ENCODE data around the gene PA2G4.
"Not testable (repeated sequence)": the region's sequence is repeated elsewhere in the genome, so short reads cannot be mapped to it uniquely, and the experiment has no call there.

PA2G4 gene

DNA sequence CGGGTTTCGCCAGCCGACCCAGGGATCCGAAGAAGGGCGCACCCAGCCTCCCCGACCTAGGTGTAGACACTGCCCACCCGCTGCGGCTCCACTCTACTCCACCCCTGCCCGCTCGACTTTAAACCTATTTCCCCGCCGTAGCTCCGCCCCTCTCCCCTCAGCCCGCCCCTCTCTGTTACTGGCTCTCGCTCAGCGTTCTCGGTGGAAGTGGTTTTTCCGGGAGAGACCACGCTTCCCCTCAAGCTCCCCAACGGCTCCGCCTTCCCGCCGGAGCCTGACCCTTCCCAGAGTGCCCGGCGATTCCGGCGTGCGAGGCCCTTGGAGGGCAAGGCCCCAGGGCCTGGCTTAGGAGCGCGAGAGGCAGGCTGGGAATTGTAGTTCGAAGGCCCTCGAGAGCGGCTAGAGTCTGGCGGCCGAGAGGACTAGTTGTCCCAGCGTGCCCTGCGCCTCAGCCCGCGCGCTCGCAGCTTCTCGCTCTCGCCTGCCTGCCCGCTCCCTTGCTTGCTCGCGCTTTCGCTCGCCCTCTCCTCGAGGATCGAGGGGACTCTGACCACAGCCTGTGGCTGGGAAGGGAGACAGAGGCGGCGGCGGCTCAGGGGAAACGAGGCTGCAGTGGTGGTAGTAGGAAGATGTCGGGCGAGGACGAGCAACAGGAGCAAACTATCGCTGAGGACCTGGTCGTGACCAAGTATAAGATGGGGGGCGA, at the start of gene PA2G4:
PA2G4 (plus strand) TSS at position 451 of the 706 bp plus-strand sequence; CDS start at position 630, 179 bp downstream.
- DNase-seq (ENCODE audit: low read depth) = peak; percentile 98
- H3K4me3 ChIP-seq (ENCODE audit: low read depth, low read length) = peak within 1 kb of the TSS; percentile 95
- TF ChIP-seq, protein P1, sequence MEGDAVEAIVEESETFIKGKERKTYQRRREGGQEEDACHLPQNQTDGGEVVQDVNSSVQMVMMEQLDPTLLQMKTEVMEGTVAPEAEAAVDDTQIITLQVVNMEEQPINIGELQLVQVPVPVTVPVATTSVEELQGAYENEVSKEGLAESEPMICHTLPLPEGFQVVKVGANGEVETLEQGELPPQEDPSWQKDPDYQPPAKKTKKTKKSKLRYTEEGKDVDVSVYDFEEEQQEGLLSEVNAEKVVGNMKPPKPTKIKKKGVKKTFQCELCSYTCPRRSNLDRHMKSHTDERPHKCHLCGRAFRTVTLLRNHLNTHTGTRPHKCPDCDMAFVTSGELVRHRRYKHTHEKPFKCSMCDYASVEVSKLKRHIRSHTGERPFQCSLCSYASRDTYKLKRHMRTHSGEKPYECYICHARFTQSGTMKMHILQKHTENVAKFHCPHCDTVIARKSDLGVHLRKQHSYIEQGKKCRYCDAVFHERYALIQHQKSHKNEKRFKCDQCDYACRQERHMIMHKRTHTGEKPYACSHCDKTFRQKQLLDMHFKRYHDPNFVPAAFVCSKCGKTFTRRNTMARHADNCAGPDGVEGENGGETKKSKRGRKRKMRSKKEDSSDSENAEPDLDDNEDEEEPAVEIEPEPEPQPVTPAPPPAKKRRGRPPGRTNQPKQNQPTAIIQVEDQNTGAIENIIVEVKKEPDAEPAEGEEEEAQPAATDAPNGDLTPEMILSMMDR (IDR thresholded peaks at IDR 0.05; ENCODE audit: control insufficient read depth, extremely low read depth, insufficient read depth) = no peak

DNA sequence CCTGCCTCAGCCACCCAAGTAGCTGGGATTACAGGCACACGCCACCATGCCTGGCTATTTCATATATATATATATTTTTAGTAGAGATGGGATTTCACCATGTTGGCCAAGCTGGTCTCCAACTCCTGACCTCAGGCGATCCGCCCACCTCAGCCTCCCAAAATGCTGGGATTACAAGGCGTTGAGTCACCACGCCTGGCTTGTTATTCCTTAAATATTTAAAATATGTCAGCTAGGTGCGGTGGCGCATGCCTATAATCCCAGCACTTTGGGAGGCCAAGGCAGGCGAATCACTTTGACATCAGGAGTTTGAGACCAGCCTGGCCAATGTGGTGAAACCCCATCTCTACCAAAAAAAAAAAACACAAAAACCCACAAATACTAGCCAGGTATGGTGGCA, 44.4 kb upstream of the PA2G4 start:
- not testable (repeated sequence) for H3K4me3 ChIP-seq (ENCODE audit: low read depth, low read length); DNase-seq (ENCODE audit: low read depth)

DNA sequence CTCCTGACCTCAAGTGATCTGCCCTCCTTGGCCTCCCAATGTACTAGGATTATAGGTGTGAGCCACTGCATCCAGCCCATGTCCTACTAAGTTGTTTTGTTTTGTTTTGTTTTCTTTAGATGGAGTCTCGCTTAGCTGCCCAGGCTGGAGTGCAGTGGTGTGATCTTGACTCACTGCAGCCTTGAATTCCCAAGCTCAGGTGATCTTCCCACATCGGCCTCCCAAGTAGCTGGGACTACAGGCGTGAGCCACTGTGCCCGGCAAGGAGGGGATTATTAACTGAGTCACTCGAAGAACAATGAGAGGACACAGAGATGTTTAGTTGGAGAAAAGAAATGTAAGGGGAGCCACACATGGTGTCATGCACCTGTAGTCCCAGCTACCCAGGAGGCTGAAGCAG, 42.4 kb upstream of the PA2G4 start:
- TF ChIP-seq, protein P1 (IDR thresholded peaks at IDR 0.05; ENCODE audit: control insufficient read depth, extremely low read depth, insufficient read depth) = no peak
- no peak overlapping the region for H3K4me3 ChIP-seq (ENCODE audit: low read depth, low read length)
- no peak for DNase-seq (ENCODE audit: low read depth)

DNA sequence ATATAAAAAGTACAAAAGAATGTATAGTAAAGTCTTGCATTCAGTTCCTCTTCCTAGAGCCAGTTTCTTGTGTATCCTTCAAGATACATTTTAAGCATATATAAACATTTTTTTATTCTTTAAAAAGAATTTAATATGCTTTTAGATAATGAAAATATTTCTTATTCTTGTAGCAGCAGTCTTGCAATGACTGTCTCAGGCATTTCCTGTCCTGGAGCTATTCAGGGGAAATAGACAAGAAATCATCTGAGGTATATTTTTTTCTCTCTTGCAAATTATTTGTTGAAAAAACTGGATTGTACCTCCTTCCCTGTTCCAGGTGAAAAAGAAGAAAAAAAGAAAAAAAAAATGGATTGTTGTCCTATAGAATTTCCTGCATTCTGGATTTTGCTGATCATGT, 41.4 kb upstream of the PA2G4 start:
- H3K4me3 ChIP-seq (ENCODE audit: low read depth, low read length) = no peak overlapping the region
- TF ChIP-seq, protein P1 (IDR thresholded peaks at IDR 0.05; ENCODE audit: control insufficient read depth, extremely low read depth, insufficient read depth) = no peak
- DNase-seq (ENCODE audit: low read depth) = no peak

DNA sequence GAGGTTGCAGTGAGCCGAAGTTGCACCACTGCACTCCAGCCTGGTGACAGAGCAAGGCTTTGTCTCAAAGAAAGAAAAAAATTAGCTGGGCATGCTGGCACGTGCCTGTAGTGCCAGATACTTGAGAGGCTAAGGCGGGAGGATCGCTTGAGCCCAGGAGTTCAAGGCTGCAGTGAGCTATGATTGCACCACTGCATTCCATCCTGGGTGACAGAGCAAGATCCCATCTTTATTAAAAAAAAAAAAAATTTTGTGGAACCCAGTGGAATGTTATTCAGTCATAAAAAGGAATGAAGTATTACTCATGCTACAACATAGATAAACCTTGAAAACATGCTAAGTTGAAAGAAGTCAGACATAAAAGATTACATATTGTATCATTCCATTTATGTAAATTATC, 32.7 kb upstream of the PA2G4 start:
- H3K4me3 ChIP-seq (ENCODE audit: low read depth, low read length) = no peak overlapping the region
- no peak for DNase-seq (ENCODE audit: low read depth)
- TF ChIP-seq, protein P1 (IDR thresholded peaks at IDR 0.05; ENCODE audit: control insufficient read depth, extremely low read depth, insufficient read depth) = no peak

DNA sequence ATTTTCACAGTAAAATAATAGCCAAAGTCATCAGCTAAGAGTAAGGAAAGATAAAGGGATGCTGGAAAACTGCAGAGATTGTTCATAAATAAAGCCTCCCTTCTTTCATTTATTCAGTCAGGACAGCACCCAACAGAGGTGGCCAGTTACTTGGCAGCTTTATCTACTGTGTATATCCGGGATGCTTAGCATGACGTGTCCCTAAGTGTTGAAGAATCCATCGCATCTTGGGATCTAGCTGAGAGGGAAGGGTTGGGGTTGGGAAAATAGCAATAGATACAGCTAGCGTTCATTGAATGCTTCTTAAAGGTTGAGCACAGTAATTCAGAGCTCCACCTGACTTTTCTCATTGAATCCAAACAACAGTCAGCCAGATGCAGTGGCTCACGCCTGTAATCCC, 30.0 kb upstream of the PA2G4 start:
- DNase-seq (ENCODE audit: low read depth) = no peak
- H3K4me3 ChIP-seq (ENCODE audit: low read depth, low read length) = no peak overlapping the region
- TF ChIP-seq, protein P1 (IDR thresholded peaks at IDR 0.05; ENCODE audit: control insufficient read depth, extremely low read depth, insufficient read depth) = no peak

DNA sequence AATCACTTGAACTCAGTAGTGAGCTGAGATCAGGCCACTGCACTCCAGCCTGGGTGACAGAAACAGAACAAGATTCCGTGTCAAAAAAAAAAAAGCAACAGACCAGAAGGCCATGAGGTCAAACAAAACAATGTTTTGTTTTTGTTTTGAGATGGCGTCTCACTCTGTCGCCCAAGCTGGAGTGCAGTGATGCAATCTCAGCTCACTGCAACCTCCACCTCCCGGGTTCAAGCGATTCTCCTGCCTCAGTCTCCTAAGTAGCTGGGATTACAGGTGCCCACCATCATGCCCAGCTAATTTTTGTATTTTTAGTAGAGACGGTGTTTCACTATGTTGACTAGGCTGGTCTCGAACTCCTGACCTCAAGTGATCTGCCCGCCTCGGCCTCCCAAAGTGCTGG, 26.4 kb upstream of the PA2G4 start:
- H3K4me3 ChIP-seq (ENCODE audit: low read depth, low read length); DNase-seq (ENCODE audit: low read depth): not testable (repeated sequence)

DNA sequence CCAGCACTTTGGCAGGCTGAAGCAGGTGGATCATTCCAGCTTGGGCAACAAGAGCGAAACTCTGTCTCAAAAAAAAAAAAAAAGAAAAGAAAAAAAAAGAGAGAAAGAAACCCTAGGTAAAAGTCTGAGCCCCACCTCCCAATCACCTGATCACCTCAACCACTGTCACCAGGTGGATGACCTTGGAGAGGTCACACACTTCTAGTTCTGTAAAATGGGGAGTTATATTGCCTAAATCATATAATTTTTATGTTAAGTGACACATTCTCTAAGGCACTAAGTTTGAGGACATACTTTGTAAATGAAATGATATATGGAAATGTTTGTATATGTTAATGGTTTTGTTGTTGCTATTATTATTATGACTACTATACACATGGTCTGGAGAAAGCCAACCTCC, 25.9 kb upstream of the PA2G4 start:
- TF ChIP-seq, protein P1 (IDR thresholded peaks at IDR 0.05; ENCODE audit: control insufficient read depth, extremely low read depth, insufficient read depth) = no peak
- DNase-seq (ENCODE audit: low read depth) = no peak
- no peak overlapping the region; the same call in 1 of the 2 replicates for H3K4me3 ChIP-seq (ENCODE audit: low read depth, low read length)

Data from LNCaP clone FGC (cell line).